Endothelial cell of umbilical vein (primary cell): ENCODE measurements around the gene EVC2. TPM values are rescaled to one million over a fixed set of nuclear protein-coding genes. Genes with fewer than 3 reads are reported as not detected.

Experiments used
- BruUV-seq: library from RNA; stranded (reverse); fragments of 400-500 nt; replicated peaks from 2 replicates; lab custom pipeline; 2021; lab: Mats Ljungman, UMichigan
- CTCF ChIA-PET: fragments of 300-600, 350-600 bp; sonication (Branson Sonifier 250); formaldehyde crosslinking; loops from one replicate; lab custom pipeline; 2021; ENCODE audit warnings: antibody characterized with exemption, inconsistent platforms; lab: Charles Lee
- POLR2A ChIA-PET: fragments of 300-600, 350-600 bp; sonication (Branson Sonifier 250); formaldehyde crosslinking; loops from one replicate; lab custom pipeline; 2021; ENCODE audit warnings: antibody characterized with exemption, inconsistent platforms; lab: Charles Lee
- DNase-seq: peaks from one replicate; pipeline ENCODE4 v3.0.0-alpha.2; 2011; ENCODE audit warnings: low read depth, low spot score
- FAIRE-seq: peaks from 2 replicates; lab custom pipeline; 2011; peaks lifted over from hg19 to GRCh38; lab: Jason Lieb, UNC
- H2AFZ ChIP-seq: 2 replicates; pipeline ENCODE4 v1.6.0; 2012; ENCODE audit warnings: low read depth, low read length, control low read depth, inconsistent platforms
- H3K27ac ChIP-seq: 2 replicates; pipeline ENCODE4 v1.5.1; 2011; ENCODE audit warnings: low read depth, mild to moderate bottlenecking, control low read depth, low read length, moderate library complexity; ENCODE audit not compliant: insufficient read depth
- H3K27me3 ChIP-seq, 2 experiments: 2 replicates each; pipeline versions ENCODE4 v1.6.0 to v1.6.1; 2011; ENCODE audit warnings: low read length in 2 of 2, mixed read lengths in 1 of 2; ENCODE audit not compliant: control insufficient read depth in 2 of 2, insufficient read depth in 2 of 2
- H3K36me3 ChIP-seq, 2 experiments: 2 replicates in 1 of 2; 3 replicates in 1 of 2; pipeline ENCODE4 v1.5.1; 2011; ENCODE audit warnings: low read length in 2 of 2, mild to moderate bottlenecking in 1 of 2, moderate library complexity in 1 of 2; ENCODE audit not compliant: control insufficient read depth in 2 of 2, insufficient read depth in 2 of 2; ENCODE audit errors: extremely low read depth in 1 of 2
- H3K4me1 ChIP-seq: 3 replicates; pipeline ENCODE4 v1.5.1; 2011; ENCODE audit warnings: mild to moderate bottlenecking, low read length; ENCODE audit not compliant: control insufficient read depth, insufficient read depth; ENCODE audit errors: extremely low read depth
- H3K4me2 ChIP-seq: 2 replicates; pipeline ENCODE4 v1.6.1; 2011; ENCODE audit warnings: low read length, control low read depth, mixed read lengths; ENCODE audit not compliant: insufficient read depth
- H3K4me3 ChIP-seq, 3 experiments: fragments of 200-600 bp in 1 of 3; sonication (generic), shearing (Covaris generic) in 1 of 3; replicated peaks in 1 of 3; 2 replicates each; pipeline ENCODE4 v1.5.1; 2011 to 2016; ENCODE audit warnings: control low read depth in 3 of 3, low read length in 3 of 3, mild to moderate bottlenecking in 2 of 3, inconsistent platforms in 1 of 3, low read depth in 1 of 3, moderate library complexity in 1 of 3; ENCODE audit not compliant: insufficient read depth in 1 of 3
- H3K79me2 ChIP-seq: 2 replicates; pipeline ENCODE4 v1.6.0; 2012; ENCODE audit warnings: low read length, inconsistent platforms; ENCODE audit not compliant: control insufficient read depth, insufficient read depth
- H3K9ac ChIP-seq: replicated peaks from 2 replicates; pipeline ENCODE3; 2011; ENCODE audit warnings: low read length, control low read depth; ENCODE audit not compliant: insufficient read depth; ENCODE audit errors: extremely low read depth
- H3K9me1 ChIP-seq: replicated peaks from 3 replicates; pipeline ENCODE4 v1.6.0; 2011; ENCODE audit warnings: mild to moderate bottlenecking, low read length; ENCODE audit not compliant: control insufficient read depth, insufficient read depth; ENCODE audit errors: extremely low read depth
- H3K9me3 ChIP-seq: replicated peaks from 2 replicates; pipeline ENCODE4 v1.5.1; 2012; ENCODE audit warnings: low read length, inconsistent platforms; ENCODE audit not compliant: control insufficient read depth, insufficient read depth
- H4K20me1 ChIP-seq: replicated peaks from 2 replicates; pipeline ENCODE3; 2011; ENCODE audit warnings: mild to moderate bottlenecking, low read length; ENCODE audit not compliant: control insufficient read depth, insufficient read depth; ENCODE audit errors: extremely low read depth
- CTCF ChIP-seq, 2 donors: IDR thresholded peaks; 1 replicate in 1 of 2; 2 replicates in 1 of 2; pipeline ENCODE4 v1.5.1; 2011; ENCODE audit warnings: low read length in 2 of 2, mild to moderate bottlenecking in 2 of 2, moderate library complexity in 2 of 2, control low read depth in 1 of 2, inconsistent platforms in 1 of 2, low read depth in 1 of 2; ENCODE audit not compliant: insufficient read depth in 1 of 2; ENCODE audit errors: extremely low read depth in 1 of 2
- EZH2 ChIP-seq: IDR thresholded peaks from 2 replicates; pipeline ENCODE4 v1.6.1; 2012; ENCODE audit warnings: borderline replicate concordance, low read depth, mild to moderate bottlenecking, moderate library complexity, low read length, inconsistent platforms; ENCODE audit not compliant: severe bottlenecking
- FOS ChIP-seq: IDR thresholded peaks from 2 replicates; pipeline ENCODE4 v1.6.1; 2011; ENCODE audit warnings: mild to moderate bottlenecking, low read length, moderate library complexity, borderline replicate concordance; ENCODE audit not compliant: insufficient read depth
- GATA2 ChIP-seq: IDR thresholded peaks from 2 replicates; pipeline ENCODE4 v1.7.0; 2011; ENCODE audit warnings: low read depth, mild to moderate bottlenecking, moderate library complexity, mixed read lengths, low read length; ENCODE audit not compliant: insufficient read length, insufficient read depth
- JUN ChIP-seq: IDR thresholded peaks from 2 replicates; pipeline ENCODE4 v1.6.1; 2011; ENCODE audit warnings: borderline replicate concordance, low read depth; ENCODE audit not compliant: insufficient read length, insufficient read depth
- MAX ChIP-seq: IDR thresholded peaks from 2 replicates; pipeline ENCODE4 v1.6.1; 2011; ENCODE audit not compliant: insufficient read depth, insufficient read length
- MYC ChIP-seq: IDR thresholded peaks from one replicate; pipeline ENCODE4 v1.6.1; 2011; ENCODE audit warnings: mild to moderate bottlenecking, low read depth, low read length
- POLR2A ChIP-seq: IDR thresholded peaks from 2 replicates; pipeline ENCODE4 v1.6.1; 2012; ENCODE audit warnings: low read depth, mild to moderate bottlenecking, control low read depth, low read length
- POLR2AphosphoS5 ChIP-seq: IDR thresholded peaks from 2 replicates; pipeline ENCODE4 v1.6.1; 2012; ENCODE audit warnings: low read depth, mild to moderate bottlenecking, control low read depth, low read length, moderate library complexity; ENCODE audit not compliant: insufficient read depth
- dilution Hi-C: fragments of 300-500 bp; cut with MboI; formaldehyde crosslinking; loops from one replicate; pipeline ENCODE4 v1.15.0; 2019; ENCODE audit warnings: low sequenced_read_pairs; ENCODE audit not compliant: extremely low pct_ligation_motif_present
- intact Hi-C: fragments of 100-400 bp; cut with micrococcal nuclease; formaldehyde crosslinking; loops from one replicate; pipeline ENCODE4 v1.10.0; 2022
- polyA plus RNA-seq, 4 experiments: library from polyadenylated mRNA; depleted of rRNA in 3 of 4; stranded (reverse) in 3 of 4; unstranded in 1 of 4; fragments of >200 nt; gene quantifications; 2 replicates each; pipeline versions ENCODE4 v1.2.1 to v1.2.3, GENCODE V29; 2011 to 2012; ENCODE audit warnings: missing spikeins in 1 of 4
- total RNA-seq: library from RNA; stranded (reverse); gene quantifications from 2 replicates; pipeline ENCODE4 v1.2.3, GENCODE V29; 2021

Gene EVC2
- total and polyA plus RNA-seq, 2 donors (not counting 3 experiments of a cell fraction or from before 2014, with no cell fraction given), result 1.7 to 8.8 TPM

- intact Hi-C loops, result no loop called here
- H3K9me3 ChIP-seq, result no peaks in the 10 kb centered on the region
- BruUV-seq, result no TSS peak
- no peaks in the 10 kb centered on the region for H4K20me1 ChIP-seq
- FAIRE-seq, result no peak
- no peak overlapping the region for H3K4me3 ChIP-seq
- dilution Hi-C loops, result no loop called here
- no peak overlapping the region for H3K4me2 ChIP-seq
- no peaks in the 10 kb centered on the region for H3K27me3 ChIP-seq
- no peaks in the 10 kb centered on the region for H3K4me1 ChIP-seq
- no peaks in the 10 kb centered on the region for H3K9me1 ChIP-seq
- H3K27ac ChIP-seq, result no peak overlapping the region
- peaks cover 4 to 45% of the 10 kb centered on the region in 2 experiments for H3K36me3 ChIP-seq
- H3K9ac ChIP-seq, result no peak overlapping the region
- TF ChIP-seq MYC (no peak), POLR2AphosphoS5 (no peak)
- H2AFZ ChIP-seq, result no peak overlapping the region
- ChIA-PET POLR2A (no interaction called here), CTCF (interaction anchor here (0.5 kb wide), 1 partner anchor 106 kb away, joined by 3 read pairs; no protein-coding TSS in a partner anchor)
- no peak for DNase-seq
- H3K79me2 ChIP-seq, result no peaks in the 10 kb centered on the region
Observed at GRCh38 chr4:5683566-5683965, 24.8 kb downstream of the EVC2 start.

GRCh38 chr4:5678977-5679376, 29.4 kb downstream of the EVC2 start:
- Histone ChIP-seq H3K4me3 (no peak overlapping the region), H3K4me1 (no peaks in the 10 kb centered on the region), H3K9ac (no peak overlapping the region), H3K9me1 (no peaks in the 10 kb centered on the region), H3K4me2 (no peak overlapping the region), H3K36me3 (peaks cover 4 to 26% of the 10 kb centered on the region in 2 experiments), H3K27me3 (no peaks in the 10 kb centered on the region), H3K27ac (no peak overlapping the region), H4K20me1 (no peaks in the 10 kb centered on the region), H3K79me2 (no peaks in the 10 kb centered on the region), H2AFZ (no peak overlapping the region), H3K9me3 (no peaks in the 10 kb centered on the region)
- DNase-seq, result no peak
- POLR2A ChIA-PET, result no interaction called here
- FAIRE-seq, result no peak
- BruUV-seq, result no TSS peak
- dilution Hi-C loops (no loop called here), intact Hi-C loops (no loop called here)
- no peak for TF ChIP-seq CTCF (IDR thresholded peaks at IDR 0.05; ENCODE audit: extremely low read depth in 1 of 2, insufficient read depth in 1 of 2, low read depth in 1 of 2, low read length in 2 of 2)
- TF ChIP-seq EZH2, result no peak
- no peak for TF ChIP-seq POLR2A
- TF ChIP-seq FOS, result no peak
- no peak for TF ChIP-seq MYC
- TF ChIP-seq JUN, result no peak
- no peak for TF ChIP-seq MAX
- TF ChIP-seq POLR2AphosphoS5, result no peak
- no peak for TF ChIP-seq GATA2
- CTCF ChIA-PET, result no interaction called here
